H9 (cell line): ENCODE results near the gene ATP11B. TPM values are rescaled to one million over a fixed set of nuclear protein-coding genes. Genes with fewer than 3 reads are reported as not detected.

Experiments
- DNase-seq: peaks from one replicate; pipeline ENCODE4 v3.0.0-alpha.2; 2017
- H2AFZ ChIP-seq: one replicate; pipeline ENCODE4 v1.6.1; 2013; ENCODE audit warnings: mild to moderate bottlenecking, low read length, control low read depth, moderate library complexity
- H2AK5ac ChIP-seq: 2 replicates; pipeline ENCODE4 v1.6.1; 2013; ENCODE audit warnings: low read length, control low read depth, mixed read lengths; ENCODE audit not compliant: insufficient read length
- H2BK120ac ChIP-seq: one replicate; pipeline ENCODE4 v1.6.1; 2013; ENCODE audit warnings: low read depth, mild to moderate bottlenecking, low read length, control low read depth, inconsistent platforms; ENCODE audit not compliant: poor library complexity, severe bottlenecking
- H2BK12ac ChIP-seq: 2 replicates; pipeline ENCODE4 v1.6.1; 2013; ENCODE audit warnings: low read length, control low read depth, mixed read lengths, low read depth; ENCODE audit not compliant: insufficient read length
- H2BK15ac ChIP-seq: 2 replicates; pipeline ENCODE4 v1.6.1; 2013; ENCODE audit warnings: low read depth, low read length, control low read depth
- H2BK20ac ChIP-seq: one replicate; pipeline ENCODE4 v1.6.1; 2013; ENCODE audit warnings: low read depth, mild to moderate bottlenecking, low read length, control low read depth, inconsistent platforms; ENCODE audit not compliant: poor library complexity, severe bottlenecking
- H2BK5ac ChIP-seq: 2 replicates; pipeline ENCODE4 v1.6.1; 2013; ENCODE audit warnings: low read length, control low read depth, mixed read lengths; ENCODE audit not compliant: insufficient read length
- H3K14ac ChIP-seq: 2 replicates; pipeline ENCODE4 v1.6.1; 2013; ENCODE audit warnings: low read length, control low read depth; ENCODE audit not compliant: insufficient read depth
- H3K18ac ChIP-seq: 2 replicates; pipeline ENCODE4 v1.6.1; 2013; ENCODE audit warnings: low read depth, mild to moderate bottlenecking, mixed read lengths, low read length, control low read depth; ENCODE audit not compliant: insufficient read length
- H3K23ac ChIP-seq: 2 replicates; pipeline ENCODE4 v1.6.1; 2013; ENCODE audit warnings: low read length, control low read depth, mixed read lengths, low read depth; ENCODE audit not compliant: insufficient read length
- H3K23me2 ChIP-seq: 2 replicates; pipeline ENCODE4 v1.6.1; 2013; ENCODE audit warnings: low read depth, mild to moderate bottlenecking, mixed read lengths, low read length, control low read depth; ENCODE audit not compliant: insufficient read length, poor library complexity, severe bottlenecking
- H3K27ac ChIP-seq: 2 replicates; pipeline ENCODE4 v1.5.1; 2013; ENCODE audit warnings: low read length, control low read depth, mixed read lengths, low read depth; ENCODE audit not compliant: insufficient read length
- H3K27me3 ChIP-seq: 2 replicates; pipeline ENCODE4 v1.6.1; 2013; ENCODE audit warnings: low read length, control low read depth, inconsistent platforms; ENCODE audit not compliant: insufficient read depth
- H3K4ac ChIP-seq: 2 replicates; pipeline ENCODE4 v1.6.1; 2013; ENCODE audit warnings: low read depth, mild to moderate bottlenecking, control low read depth, inconsistent platforms, low read length, moderate library complexity
- H3K4me1 ChIP-seq: 2 replicates; pipeline ENCODE4 v1.6.1; 2013; ENCODE audit warnings: low read length, control low read depth, inconsistent platforms; ENCODE audit not compliant: insufficient read depth
- H3K4me2 ChIP-seq: 2 replicates; pipeline ENCODE4 v1.6.1; 2013; ENCODE audit warnings: low read length, control low read depth, mixed read lengths; ENCODE audit not compliant: insufficient read length, insufficient read depth
- H3K56ac ChIP-seq: 2 replicates; pipeline ENCODE4 v1.6.1; 2013; ENCODE audit warnings: low read depth, mild to moderate bottlenecking, mixed read lengths, low read length, control low read depth; ENCODE audit not compliant: insufficient read length
- H3K79me1 ChIP-seq: 2 replicates; pipeline ENCODE4 v1.6.1; 2013; ENCODE audit warnings: low read depth, mild to moderate bottlenecking, moderate library complexity, low read length, control low read depth, inconsistent platforms; ENCODE audit not compliant: insufficient read depth, poor library complexity, severe bottlenecking
- H3K79me2 ChIP-seq: 2 replicates; pipeline ENCODE4 v1.6.1; 2013; ENCODE audit warnings: low read length, control low read depth, inconsistent platforms; ENCODE audit not compliant: insufficient read depth
- H3K9ac ChIP-seq: 2 replicates; pipeline ENCODE4 v1.6.1; 2013; ENCODE audit warnings: low read length, control low read depth, mixed read lengths; ENCODE audit not compliant: insufficient read length; ENCODE audit errors: extremely low read depth
- H3K9me3 ChIP-seq: one replicate; pipeline ENCODE4 v1.6.1; 2013; ENCODE audit warnings: low read depth, low read length, inconsistent platforms; ENCODE audit not compliant: control insufficient read depth
- H3T11ph ChIP-seq: one replicate; pipeline ENCODE4 v1.6.1; 2013; ENCODE audit warnings: mild to moderate bottlenecking, low read length, control low read depth, inconsistent platforms
- H4K20me1 ChIP-seq: one replicate; pipeline ENCODE4 v1.6.1; 2013; ENCODE audit not compliant: control insufficient read depth, insufficient read length, insufficient read depth
- H4K5ac ChIP-seq: 2 replicates; pipeline ENCODE4 v1.6.1; 2013; ENCODE audit warnings: low read depth, mild to moderate bottlenecking, mixed read lengths, low read length, control low read depth; ENCODE audit not compliant: insufficient read length
- H4K8ac ChIP-seq: replicated peaks from 2 replicates; pipeline ENCODE4 v1.6.1; 2013; ENCODE audit warnings: low read length, control low read depth, mixed read lengths, low read depth; ENCODE audit not compliant: insufficient read length
- H4K91ac ChIP-seq: 2 replicates; pipeline ENCODE4 v1.6.1; 2013; ENCODE audit warnings: low read depth, mild to moderate bottlenecking, moderate library complexity, mixed read lengths, low read length, control low read depth; ENCODE audit not compliant: insufficient read length
- H3K27ac Mint-ChIP-seq, 3 experiments: 2 replicates in 2 of 3; 3 replicates in 1 of 3; pipeline ENCODE4 v1.8.0; 2020 to 2021; ENCODE audit warnings: mixed read lengths in 3 of 3, mild to moderate bottlenecking in 1 of 3, moderate library complexity in 1 of 3
- H3K27me3 Mint-ChIP-seq: 2 replicates; pipeline ENCODE4 v1.8.0; 2021; ENCODE audit warnings: low read depth, mild to moderate bottlenecking, moderate library complexity, mixed read lengths
- H3K36me3 Mint-ChIP-seq, 3 experiments: 2 replicates in 2 of 3; 3 replicates in 1 of 3; pipeline ENCODE4 v1.8.0; 2020 to 2021; ENCODE audit warnings: low read depth in 3 of 3, mixed read lengths in 3 of 3; ENCODE audit not compliant: insufficient read depth in 1 of 3
- H3K4me1 Mint-ChIP-seq, 2 experiments: 2 replicates each; pipeline ENCODE4 v1.8.0; 2020; ENCODE audit warnings: mixed read lengths in 2 of 2
- H3K4me3 Mint-ChIP-seq, 2 experiments: 2 replicates in 1 of 2; 3 replicates in 1 of 2; pipeline ENCODE4 v1.8.0; 2020 to 2021; ENCODE audit warnings: mild to moderate bottlenecking in 2 of 2, mixed read lengths in 2 of 2, moderate library complexity in 1 of 2
- H3K9me3 Mint-ChIP-seq, 2 experiments: 2 replicates in 1 of 2; 3 replicates in 1 of 2; pipeline ENCODE4 v1.8.0; 2020; ENCODE audit warnings: mild to moderate bottlenecking in 2 of 2, mixed read lengths in 2 of 2, moderate library complexity in 1 of 2
- CTCF ChIP-seq: fragments of 200-600 bp; sonication (generic); conservative IDR thresholded peaks from 3 replicates; pipeline ENCODE4 v1.8.0; 2021; ENCODE audit warnings: antibody characterized with exemption, mild to moderate bottlenecking
- WGBS: extraction: QIAGEN DNeasy Blood & Tissue Kit; methylation state at CpG from one replicate; pipeline ENCODE4 v1.1.7; 2013; ENCODE audit warnings: missing lambda C conversion rate, low lambda C conversion rate, mixed read lengths; ENCODE audit not compliant: insufficient read length; ENCODE audit errors: extremely low coverage; 5-methylcytosine and 5-hydroxymethylcytosine counted together
- total RNA-seq: library from RNA; stranded (reverse); gene quantifications from 2 replicates; pipeline ENCODE4 v1.2.1, GENCODE V29; 2021

Gene ATP11B
- total RNA-seq, 1 experiment from 2014 or later = 30.0 TPM

- WGBS = no CpG with 5 or more reads among the region's 1 CpG
- H2AFZ ChIP-seq = no peak overlapping the region
- H4K5ac ChIP-seq = no peak overlapping the region
- H3K79me2 ChIP-seq = no peaks in the 10 kb centered on the region; the same call in 1 of the 2 replicates
- H2BK12ac ChIP-seq = no peak overlapping the region
- peaks cover 17 to 24% of the 10 kb centered on the region in 2 experiments for H3K4me1 Mint-ChIP-seq
- no peak for DNase-seq
- H3K4me3 Mint-ChIP-seq = no peak overlapping the region
- H3K9ac ChIP-seq = no peak overlapping the region
- no peak overlapping the region for H2BK120ac ChIP-seq
- H3K27me3 Mint-ChIP-seq = no peaks in the 10 kb centered on the region
- H3K56ac ChIP-seq = no peak overlapping the region
- H3K27me3 ChIP-seq = no peaks in the 10 kb centered on the region
- H3K14ac ChIP-seq = no peak overlapping the region
- no peak overlapping the region for H3K4ac ChIP-seq
- peaks cover 3 to 6% (median 4%) of the 10 kb centered on the region in 3 experiments; a peak in 3 of 7 replicates for H3K36me3 Mint-ChIP-seq
- no peak overlapping the region for H3K18ac ChIP-seq
- H2BK15ac ChIP-seq = no peak overlapping the region
- H3K4me2 ChIP-seq = no peak overlapping the region
- H3K9me3 Mint-ChIP-seq = peaks cover 0 to 9% of the 10 kb centered on the region in 2 experiments; a peak in 3 of 5 replicates
- no peaks in the 10 kb centered on the region for H3K79me1 ChIP-seq
- H4K8ac ChIP-seq = no peak overlapping the region
- no peak overlapping the region for H3K23ac ChIP-seq
- H3K27ac ChIP-seq = no peak overlapping the region
- TF ChIP-seq CTCF = no peak
- H3K9me3 ChIP-seq = no peaks in the 10 kb centered on the region
- no peaks in the 10 kb centered on the region; the same call in 1 of the 2 replicates for H3K4me1 ChIP-seq
- H2BK20ac ChIP-seq = no peak overlapping the region
- H4K91ac ChIP-seq = no peak overlapping the region
- peak overlapping the region; percentile 32 to 92 (median 68); a peak in 1 of 7 replicates for H3K27ac Mint-ChIP-seq
- no peak overlapping the region for H2AK5ac ChIP-seq
- no peak overlapping the region for H2BK5ac ChIP-seq
- H3T11ph ChIP-seq = no peak overlapping the region
- H4K20me1 ChIP-seq = no peaks in the 10 kb centered on the region
- H3K23me2 ChIP-seq = no peaks in the 10 kb centered on the region
These were observed 143.6 kb downstream of the ATP11B start for GRCh38 chr3:182936918-182937285.
